Endothelial cell of umbilical vein (primary cell): ENCODE measurements around the gene LCN15. TPM values are rescaled to one million over a fixed set of nuclear protein-coding genes. Genes with fewer than 3 reads are reported as not detected.

Experiments used
- BruUV-seq: library from RNA; stranded (reverse); fragments of 400-500 nt; replicated peaks from 2 replicates; lab custom pipeline; 2021; lab: Mats Ljungman, UMichigan
- CTCF ChIA-PET: fragments of 300-600, 350-600 bp; sonication (Branson Sonifier 250); formaldehyde crosslinking; loops from one replicate; lab custom pipeline; 2021; ENCODE audit warnings: antibody characterized with exemption, inconsistent platforms; lab: Charles Lee
- POLR2A ChIA-PET: fragments of 300-600, 350-600 bp; sonication (Branson Sonifier 250); formaldehyde crosslinking; loops from one replicate; lab custom pipeline; 2021; ENCODE audit warnings: antibody characterized with exemption, inconsistent platforms; lab: Charles Lee
- DNase-seq: peaks from one replicate; pipeline ENCODE4 v3.0.0-alpha.2; 2011; ENCODE audit warnings: low read depth, low spot score
- FAIRE-seq: peaks from 2 replicates; lab custom pipeline; 2011; peaks lifted over from hg19 to GRCh38; lab: Jason Lieb, UNC
- H2AFZ ChIP-seq: 2 replicates; pipeline ENCODE4 v1.6.0; 2012; ENCODE audit warnings: low read depth, low read length, control low read depth, inconsistent platforms
- H3K27ac ChIP-seq: 2 replicates; pipeline ENCODE4 v1.5.1; 2011; ENCODE audit warnings: low read depth, mild to moderate bottlenecking, control low read depth, low read length, moderate library complexity; ENCODE audit not compliant: insufficient read depth
- H3K27me3 ChIP-seq, 2 experiments: 2 replicates each; pipeline versions ENCODE4 v1.6.0 to v1.6.1; 2011; ENCODE audit warnings: low read length in 2 of 2, mixed read lengths in 1 of 2; ENCODE audit not compliant: control insufficient read depth in 2 of 2, insufficient read depth in 2 of 2
- H3K36me3 ChIP-seq, 2 experiments: 2 replicates in 1 of 2; 3 replicates in 1 of 2; pipeline ENCODE4 v1.5.1; 2011; ENCODE audit warnings: low read length in 2 of 2, mild to moderate bottlenecking in 1 of 2, moderate library complexity in 1 of 2; ENCODE audit not compliant: control insufficient read depth in 2 of 2, insufficient read depth in 2 of 2; ENCODE audit errors: extremely low read depth in 1 of 2
- H3K4me1 ChIP-seq: 3 replicates; pipeline ENCODE4 v1.5.1; 2011; ENCODE audit warnings: mild to moderate bottlenecking, low read length; ENCODE audit not compliant: control insufficient read depth, insufficient read depth; ENCODE audit errors: extremely low read depth
- H3K4me2 ChIP-seq: 2 replicates; pipeline ENCODE4 v1.6.1; 2011; ENCODE audit warnings: low read length, control low read depth, mixed read lengths; ENCODE audit not compliant: insufficient read depth
- H3K4me3 ChIP-seq, 3 experiments: fragments of 200-600 bp in 1 of 3; sonication (generic), shearing (Covaris generic) in 1 of 3; replicated peaks in 1 of 3; 2 replicates each; pipeline ENCODE4 v1.5.1; 2011 to 2016; ENCODE audit warnings: control low read depth in 3 of 3, low read length in 3 of 3, mild to moderate bottlenecking in 2 of 3, inconsistent platforms in 1 of 3, low read depth in 1 of 3, moderate library complexity in 1 of 3; ENCODE audit not compliant: insufficient read depth in 1 of 3
- H3K79me2 ChIP-seq: 2 replicates; pipeline ENCODE4 v1.6.0; 2012; ENCODE audit warnings: low read length, inconsistent platforms; ENCODE audit not compliant: control insufficient read depth, insufficient read depth
- H3K9ac ChIP-seq: replicated peaks from 2 replicates; pipeline ENCODE3; 2011; ENCODE audit warnings: low read length, control low read depth; ENCODE audit not compliant: insufficient read depth; ENCODE audit errors: extremely low read depth
- H3K9me1 ChIP-seq: replicated peaks from 3 replicates; pipeline ENCODE4 v1.6.0; 2011; ENCODE audit warnings: mild to moderate bottlenecking, low read length; ENCODE audit not compliant: control insufficient read depth, insufficient read depth; ENCODE audit errors: extremely low read depth
- H3K9me3 ChIP-seq: replicated peaks from 2 replicates; pipeline ENCODE4 v1.5.1; 2012; ENCODE audit warnings: low read length, inconsistent platforms; ENCODE audit not compliant: control insufficient read depth, insufficient read depth
- H4K20me1 ChIP-seq: replicated peaks from 2 replicates; pipeline ENCODE3; 2011; ENCODE audit warnings: mild to moderate bottlenecking, low read length; ENCODE audit not compliant: control insufficient read depth, insufficient read depth; ENCODE audit errors: extremely low read depth
- EZH2 ChIP-seq: IDR thresholded peaks from 2 replicates; pipeline ENCODE4 v1.6.1; 2012; ENCODE audit warnings: borderline replicate concordance, low read depth, mild to moderate bottlenecking, moderate library complexity, low read length, inconsistent platforms; ENCODE audit not compliant: severe bottlenecking
- FOS ChIP-seq: IDR thresholded peaks from 2 replicates; pipeline ENCODE4 v1.6.1; 2011; ENCODE audit warnings: mild to moderate bottlenecking, low read length, moderate library complexity, borderline replicate concordance; ENCODE audit not compliant: insufficient read depth
- GATA2 ChIP-seq: IDR thresholded peaks from 2 replicates; pipeline ENCODE4 v1.7.0; 2011; ENCODE audit warnings: low read depth, mild to moderate bottlenecking, moderate library complexity, mixed read lengths, low read length; ENCODE audit not compliant: insufficient read length, insufficient read depth
- JUN ChIP-seq: IDR thresholded peaks from 2 replicates; pipeline ENCODE4 v1.6.1; 2011; ENCODE audit warnings: borderline replicate concordance, low read depth; ENCODE audit not compliant: insufficient read length, insufficient read depth
- POLR2A ChIP-seq: IDR thresholded peaks from 2 replicates; pipeline ENCODE4 v1.6.1; 2012; ENCODE audit warnings: low read depth, mild to moderate bottlenecking, control low read depth, low read length
- POLR2AphosphoS5 ChIP-seq: IDR thresholded peaks from 2 replicates; pipeline ENCODE4 v1.6.1; 2012; ENCODE audit warnings: low read depth, mild to moderate bottlenecking, control low read depth, low read length, moderate library complexity; ENCODE audit not compliant: insufficient read depth
- dilution Hi-C: fragments of 300-500 bp; cut with MboI; formaldehyde crosslinking; loops from one replicate; pipeline ENCODE4 v1.15.0; 2019; ENCODE audit warnings: low sequenced_read_pairs; ENCODE audit not compliant: extremely low pct_ligation_motif_present
- intact Hi-C: fragments of 100-400 bp; cut with micrococcal nuclease; formaldehyde crosslinking; loops from one replicate; pipeline ENCODE4 v1.10.0; 2022
- polyA plus RNA-seq, 4 experiments: library from polyadenylated mRNA; depleted of rRNA in 3 of 4; stranded (reverse) in 3 of 4; unstranded in 1 of 4; fragments of >200 nt; gene quantifications; 2 replicates each; pipeline versions ENCODE4 v1.2.1 to v1.2.3, GENCODE V29; 2011 to 2012; ENCODE audit warnings: missing spikeins in 1 of 4
- total RNA-seq: library from RNA; stranded (reverse); gene quantifications from 2 replicates; pipeline ENCODE4 v1.2.3, GENCODE V29; 2021
- TF ChIP-seq, protein P1 (sequence below): IDR thresholded peaks from 2 replicates; pipeline ENCODE4 v1.6.1; 2011; ENCODE audit not compliant: insufficient read depth, insufficient read length
- TF ChIP-seq, protein P2 (sequence below), 2 donors: IDR thresholded peaks; 1 replicate in 1 of 2; 2 replicates in 1 of 2; pipeline ENCODE4 v1.5.1; 2011; ENCODE audit warnings: low read length in 2 of 2, mild to moderate bottlenecking in 2 of 2, moderate library complexity in 2 of 2, control low read depth in 1 of 2, inconsistent platforms in 1 of 2, low read depth in 1 of 2; ENCODE audit not compliant: insufficient read depth in 1 of 2; ENCODE audit errors: extremely low read depth in 1 of 2

Gene LCN15
- total and polyA plus RNA-seq, 2 donors (not counting 3 experiments of a cell fraction or from before 2014, with no cell fraction given), result not detected

DNA sequence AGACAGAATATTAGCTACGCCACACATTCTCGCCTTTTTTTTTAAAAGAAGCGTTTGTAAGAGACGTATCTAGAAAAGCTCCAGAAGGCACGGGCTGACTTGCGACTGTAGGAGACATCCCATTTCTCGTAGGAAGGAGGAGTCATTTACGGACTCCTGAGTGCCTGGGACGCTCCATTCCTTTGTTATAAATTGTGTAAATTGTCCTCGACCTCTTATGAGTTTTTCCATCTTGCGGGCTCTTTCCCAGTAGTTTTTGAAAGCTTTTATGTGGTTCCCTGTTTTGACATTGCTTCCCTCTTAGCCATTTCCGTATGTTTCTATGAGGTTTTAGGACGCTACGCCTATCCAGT, 44.5 kb upstream of the LCN15 start:
- Histone ChIP-seq H2AFZ (no peak overlapping the region), H3K27ac (no peak overlapping the region), H3K4me3 (peak overlapping the region; percentile 78 to 98 (median 90)), H3K79me2 (peaks cover 47% of the 10 kb centered on the region), H3K4me2 (peak overlapping the region; percentile 70), H3K36me3 (peaks cover 3 to 6% of the 10 kb centered on the region in 2 experiments), H3K9ac (peak overlapping the region; percentile 80), H3K4me1 (peaks cover 15% of the 10 kb centered on the region), H3K9me3 (no peaks in the 10 kb centered on the region), H3K27me3 (no peaks in the 10 kb centered on the region), H3K9me1 (no peaks in the 10 kb centered on the region), H4K20me1 (no peaks in the 10 kb centered on the region)
- TF ChIP-seq EZH2 (no peak), POLR2A (no peak), FOS (no peak), GATA2 (no peak), POLR2AphosphoS5 (no peak), JUN (no peak)
- TF ChIP-seq, protein P1, sequence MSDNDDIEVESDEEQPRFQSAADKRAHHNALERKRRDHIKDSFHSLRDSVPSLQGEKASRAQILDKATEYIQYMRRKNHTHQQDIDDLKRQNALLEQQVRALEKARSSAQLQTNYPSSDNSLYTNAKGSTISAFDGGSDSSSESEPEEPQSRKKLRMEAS, result no peak
- TF ChIP-seq, protein P2, sequence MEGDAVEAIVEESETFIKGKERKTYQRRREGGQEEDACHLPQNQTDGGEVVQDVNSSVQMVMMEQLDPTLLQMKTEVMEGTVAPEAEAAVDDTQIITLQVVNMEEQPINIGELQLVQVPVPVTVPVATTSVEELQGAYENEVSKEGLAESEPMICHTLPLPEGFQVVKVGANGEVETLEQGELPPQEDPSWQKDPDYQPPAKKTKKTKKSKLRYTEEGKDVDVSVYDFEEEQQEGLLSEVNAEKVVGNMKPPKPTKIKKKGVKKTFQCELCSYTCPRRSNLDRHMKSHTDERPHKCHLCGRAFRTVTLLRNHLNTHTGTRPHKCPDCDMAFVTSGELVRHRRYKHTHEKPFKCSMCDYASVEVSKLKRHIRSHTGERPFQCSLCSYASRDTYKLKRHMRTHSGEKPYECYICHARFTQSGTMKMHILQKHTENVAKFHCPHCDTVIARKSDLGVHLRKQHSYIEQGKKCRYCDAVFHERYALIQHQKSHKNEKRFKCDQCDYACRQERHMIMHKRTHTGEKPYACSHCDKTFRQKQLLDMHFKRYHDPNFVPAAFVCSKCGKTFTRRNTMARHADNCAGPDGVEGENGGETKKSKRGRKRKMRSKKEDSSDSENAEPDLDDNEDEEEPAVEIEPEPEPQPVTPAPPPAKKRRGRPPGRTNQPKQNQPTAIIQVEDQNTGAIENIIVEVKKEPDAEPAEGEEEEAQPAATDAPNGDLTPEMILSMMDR (IDR thresholded peaks at IDR 0.05; ENCODE audit: extremely low read depth in 1 of 2, insufficient read depth in 1 of 2, low read depth in 1 of 2, low read length in 2 of 2), result no peak
- dilution Hi-C loops, result loop anchor here (25.0 kb wide), 1 partner anchor 129 kb away; the partner anchor contains the start of genes C8G and FBXW5
- ChIA-PET CTCF (interaction anchor here (0.7 to 3.7 kb wide), 3 partner anchors 11 to 33 kb away, joined by 3 to 13 read pairs (median 7); partner anchors contain the start of gene AJM1), POLR2A (no interaction called here)
- no TSS peak for BruUV-seq
- intact Hi-C loops, result loop anchor here (5.0 kb wide), 1 partner anchor 34 kb away; the partner anchor contains the start of gene AJM1
- peak; percentile 34 for DNase-seq
- peak; percentile 67 for FAIRE-seq
